ENCODE results near the gene DAB2IP. TPM values are rescaled to one million over a fixed set of nuclear protein-coding genes. Genes with fewer than 3 reads are reported as not detected.

DAB2IP gene
- total RNA-seq, 2 donors from 2014 or later = 127 to 128 TPM

- ATAC-seq (no peak), DNase-seq (no peak)
- intact Hi-C loops (cut with DNase I, micrococcal nuclease) = no loop called here
Observed at GRCh38 chr9:121771851-121772599, 120.6 kb downstream of the DAB2IP start.

GRCh38 chr9:121772600-121773285, 121.3 kb downstream of the DAB2IP start:
- ATAC-seq (peak; percentile 12), DNase-seq (no peak)
- intact Hi-C loops (cut with DNase I, micrococcal nuclease) = no loop called here

DNA sequence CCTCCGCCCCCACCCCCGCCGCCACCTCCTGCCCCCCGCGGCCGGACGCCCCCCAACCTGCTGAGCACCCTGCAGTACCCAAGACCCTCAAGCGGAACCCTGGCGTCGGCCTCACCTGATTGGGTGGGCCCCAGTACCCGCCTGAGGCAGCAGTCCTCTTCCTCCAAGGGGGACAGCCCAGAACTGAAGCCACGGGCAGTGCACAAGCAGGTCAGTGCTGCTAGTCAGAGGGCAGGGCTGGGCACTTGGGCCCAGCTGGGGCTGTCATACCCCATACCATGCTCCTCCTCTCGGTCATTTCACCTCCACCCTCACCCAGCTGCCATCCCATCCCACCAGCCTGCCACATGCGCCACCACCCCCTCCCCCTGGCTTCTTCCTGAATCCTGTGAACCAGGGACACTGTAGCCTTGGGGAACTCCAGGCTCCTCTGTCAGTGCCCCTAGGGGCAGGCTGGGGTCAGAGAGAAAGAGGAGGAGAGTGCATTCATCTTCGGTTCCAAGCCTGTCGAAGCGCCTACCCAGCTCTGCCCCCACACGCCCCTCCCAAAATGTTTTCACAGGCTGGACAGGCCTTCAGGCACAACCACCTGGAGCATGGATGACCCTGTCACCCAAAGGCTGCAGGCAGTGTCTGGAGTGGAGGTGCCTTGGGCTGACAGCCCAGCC, 122.0 kb downstream of the DAB2IP start:
- peak; percentile 3 for ATAC-seq
- DNase-seq = peak in 1 of 2 donors; percentile 17
- intact Hi-C loops (cut with DNase I, micrococcal nuclease) = no loop called here

DNA sequence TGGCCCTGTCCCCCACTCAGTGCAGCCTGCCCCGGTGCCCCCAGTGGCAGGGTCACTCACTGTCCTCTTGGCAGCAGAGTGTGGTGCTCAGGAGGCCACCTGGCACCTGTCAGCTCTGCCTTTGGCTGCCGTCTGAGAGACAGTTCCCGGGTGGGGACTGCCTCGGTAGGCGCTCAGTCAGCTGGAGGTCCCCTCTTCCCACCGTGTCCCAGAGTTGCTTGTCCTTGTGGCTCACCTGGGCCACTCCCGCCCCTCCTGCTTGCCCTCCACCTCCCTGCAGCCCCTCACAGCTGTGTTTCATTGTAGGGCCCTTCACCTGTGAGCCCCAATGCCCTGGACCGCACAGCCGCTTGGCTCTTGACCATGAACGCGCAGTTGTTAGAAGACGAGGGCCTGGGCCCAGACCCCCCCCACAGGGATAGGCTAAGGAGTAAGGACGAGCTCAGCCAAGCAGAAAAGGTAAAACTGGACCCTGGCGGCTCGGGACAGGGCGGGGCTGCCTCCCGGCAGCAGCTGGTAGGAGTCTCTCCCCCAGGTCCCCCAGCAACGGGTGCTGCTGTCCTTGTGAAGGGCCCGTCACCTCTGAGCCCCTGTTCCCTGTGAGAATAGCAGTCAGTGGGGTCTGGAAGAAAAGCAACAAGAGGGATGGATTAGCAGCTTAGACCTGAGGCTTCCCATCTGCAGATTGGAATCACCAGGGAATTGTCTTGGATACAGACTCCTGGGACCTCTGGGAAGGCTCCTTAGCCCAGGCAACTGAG, 122.7 kb downstream of the DAB2IP start:
- intact Hi-C loops (cut with DNase I, micrococcal nuclease) = no loop called here
- peak; percentile 6 for ATAC-seq
- DNase-seq = peak in 1 of 2 donors; percentile 21

DNA sequence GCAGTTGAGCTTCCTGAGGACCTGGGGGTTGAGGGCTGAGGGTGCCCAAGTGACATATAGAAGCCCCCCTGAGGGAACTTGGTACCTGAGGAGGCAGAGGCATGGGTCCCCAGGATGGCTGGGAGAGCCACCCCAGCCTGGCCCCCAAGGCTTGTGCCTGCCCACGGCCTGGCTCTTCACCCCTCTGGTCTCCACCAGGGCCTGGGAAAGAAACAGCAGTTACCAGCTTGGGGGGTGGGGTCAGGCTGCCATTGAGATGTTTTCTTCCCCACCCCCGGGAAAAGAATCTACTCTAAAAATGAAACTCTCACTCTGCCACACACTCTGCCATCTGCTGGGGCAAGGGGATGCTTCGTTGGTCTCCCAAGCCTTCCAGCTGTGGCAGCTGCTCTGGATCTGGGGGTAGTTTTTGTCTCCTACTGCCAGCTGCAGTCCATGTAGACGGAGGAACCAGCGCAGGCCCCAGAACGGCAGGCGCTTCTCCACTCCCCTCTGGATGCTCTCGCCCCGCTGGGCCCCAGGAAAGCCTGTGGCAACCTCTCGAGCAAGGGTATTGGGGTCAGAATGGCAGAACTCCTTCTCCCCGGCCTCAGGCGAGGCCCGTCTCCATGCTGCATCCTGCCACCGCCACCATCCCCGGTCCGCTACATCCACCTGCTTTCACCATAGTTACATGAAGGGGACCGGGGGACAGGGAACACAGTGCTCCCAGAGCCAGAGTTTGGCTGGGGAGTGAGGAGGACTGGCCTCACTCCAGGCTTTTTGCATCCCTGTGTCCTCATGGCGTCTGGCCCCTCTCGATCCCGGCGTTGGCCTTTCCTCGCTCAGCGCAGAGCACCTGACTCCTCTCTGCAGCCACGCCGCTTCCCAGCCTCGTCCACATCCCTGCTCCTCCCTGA, 123.5 kb downstream of the DAB2IP start:
- DNase-seq = peak in 1 of 2 donors; percentile 23
- intact Hi-C loops (cut with DNase I, micrococcal nuclease) = no loop called here
- ATAC-seq = no peak

- no peak for ATAC-seq
- intact Hi-C loops (cut with DNase I, micrococcal nuclease) = no loop called here
Observed at GRCh38 chr9:121776001-121776738, 124.7 kb downstream of the DAB2IP start.

DNA sequence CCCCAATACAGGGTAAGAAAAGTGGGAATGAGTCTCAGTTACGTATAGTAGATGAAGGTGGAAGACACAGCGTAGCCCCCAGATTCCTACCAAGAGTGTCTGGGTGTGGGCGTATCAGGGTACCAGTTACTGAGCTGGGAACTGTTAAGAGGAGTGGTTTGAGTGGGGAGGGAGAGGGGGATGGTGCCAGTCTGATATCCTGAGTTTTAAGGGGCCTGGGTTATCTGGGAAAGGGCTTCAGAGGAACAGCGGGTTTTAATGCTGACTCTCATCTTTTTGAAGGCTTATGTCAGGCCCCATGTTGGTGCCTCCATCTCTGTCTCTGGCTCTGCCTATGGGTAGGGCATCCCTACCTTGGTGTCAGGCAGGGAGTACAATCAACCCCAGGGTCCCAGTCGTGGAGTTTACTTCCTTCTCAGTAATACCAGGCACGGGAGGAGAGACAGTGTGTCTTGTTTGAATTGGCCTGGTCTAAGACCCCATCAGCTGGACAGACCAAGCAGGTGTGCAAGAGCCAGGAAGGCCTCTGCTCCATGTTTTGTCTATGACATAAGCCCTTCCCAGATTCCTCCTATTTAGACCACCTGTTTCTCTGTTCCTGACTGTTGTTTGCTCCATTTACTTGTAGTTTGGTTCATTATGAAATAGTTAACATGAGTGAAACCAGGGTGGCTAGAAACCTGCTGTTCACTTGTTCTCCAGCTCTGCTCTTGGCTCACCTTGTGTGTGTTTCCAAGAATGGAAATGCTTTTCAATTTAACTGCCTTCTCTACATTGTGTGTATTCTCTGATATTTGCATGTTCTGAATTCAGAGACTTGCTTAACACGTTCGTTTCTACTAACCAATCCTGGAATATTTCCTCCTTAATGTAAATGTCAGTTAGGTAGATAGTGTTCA, 125.6 kb downstream of the DAB2IP start:
- ATAC-seq = no peak
- DNase-seq = no peak
- intact Hi-C loops (cut with DNase I, micrococcal nuclease) = no loop called here

More at GRCh38 chr9:121776001-121776738, 124.7 kb downstream of the DAB2IP start:
- peak in 1 of 2 donors; percentile 18 for DNase-seq

GRCh38 chr9:121778252-121779225, 127.1 kb downstream of the DAB2IP start:
- intact Hi-C loops (cut with DNase I, micrococcal nuclease) = no loop called here
- DNase-seq (no peak), ATAC-seq (no peak)

DNA sequence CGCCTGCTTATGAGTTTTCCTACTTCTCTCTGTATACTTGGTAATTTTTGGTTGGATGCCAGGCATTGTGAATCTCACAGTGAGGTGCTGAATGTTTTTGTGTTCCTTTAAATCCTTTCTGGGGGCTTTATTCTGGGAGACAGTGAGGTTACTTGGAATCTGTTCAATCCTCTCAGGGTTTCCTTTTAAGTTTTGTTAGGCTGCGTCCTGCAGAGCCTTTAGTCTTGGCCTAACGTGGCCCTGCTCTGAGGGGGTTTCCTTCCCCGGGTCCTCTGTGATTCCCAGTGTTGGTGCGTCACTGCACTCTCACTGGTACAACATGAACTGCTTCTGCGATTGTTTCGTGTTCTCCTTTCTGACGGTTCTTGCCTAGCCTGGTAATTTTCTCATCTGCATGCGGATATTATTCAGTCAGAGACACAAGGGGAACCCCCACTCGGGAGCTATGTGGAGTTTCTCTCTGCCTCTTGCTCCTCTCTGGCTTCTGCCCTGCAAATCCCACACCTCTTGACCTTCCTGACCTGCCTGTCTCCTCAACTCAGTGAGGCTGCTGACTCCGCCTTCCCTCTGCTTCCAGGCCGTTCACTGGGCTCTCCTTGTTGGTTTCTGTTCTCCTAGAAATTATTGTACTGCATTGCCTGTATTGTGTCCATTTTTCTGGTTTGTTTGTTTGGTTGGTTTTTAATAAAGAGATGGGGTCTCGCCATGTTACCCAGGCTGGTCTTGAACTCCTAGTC, 128.1 kb downstream of the DAB2IP start:
- no peak for ATAC-seq
- intact Hi-C loops (cut with DNase I, micrococcal nuclease) = no loop called here
- DNase-seq = peak in 1 of 2 donors; percentile 60

DNA sequence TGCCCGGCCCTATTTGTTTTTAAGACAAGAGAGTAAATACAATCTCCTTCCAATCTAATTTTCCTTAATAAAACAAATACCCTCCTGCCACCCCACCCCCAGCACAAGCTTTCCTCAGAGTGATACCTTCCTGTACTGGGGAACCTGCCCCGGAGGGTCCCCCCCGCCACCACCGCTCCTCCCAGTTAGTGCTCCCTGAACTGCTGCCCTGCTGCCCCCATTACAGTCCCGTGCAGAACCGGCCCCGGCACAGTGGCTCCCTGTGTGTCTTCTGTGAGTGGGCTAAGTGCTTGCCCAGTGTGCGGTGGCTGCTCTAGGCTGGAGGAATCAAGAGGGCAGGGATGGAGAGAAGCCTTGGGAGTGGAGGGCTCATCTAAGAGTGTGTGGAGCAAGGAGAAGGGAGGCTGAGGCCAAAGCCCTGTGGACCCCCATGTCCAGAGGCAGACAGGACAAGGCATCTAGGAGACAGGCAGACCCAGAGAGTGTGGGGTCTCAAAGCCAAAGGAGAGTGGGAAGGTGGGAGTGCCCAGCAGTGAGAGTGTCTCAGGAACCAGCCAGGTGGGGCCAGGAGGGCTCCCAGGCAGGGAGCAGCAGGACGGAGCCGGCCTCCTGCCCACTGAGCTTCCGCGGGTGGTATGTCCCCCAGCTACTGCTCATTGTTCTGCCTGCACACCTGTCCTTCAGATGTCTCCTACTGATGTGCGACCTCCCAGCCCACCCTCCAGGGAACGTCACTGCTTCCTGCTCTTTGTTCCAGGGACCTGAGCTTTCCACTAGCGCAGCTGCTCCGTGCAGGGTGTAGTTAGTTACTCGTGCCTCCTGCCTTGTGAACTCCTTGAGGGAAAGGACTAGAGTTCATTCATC, 129.0 kb downstream of the DAB2IP start:
- intact Hi-C loops (cut with DNase I, micrococcal nuclease) = no loop called here
- ATAC-seq (no peak), DNase-seq (peak in 1 of 2 donors; percentile 16)

DNA sequence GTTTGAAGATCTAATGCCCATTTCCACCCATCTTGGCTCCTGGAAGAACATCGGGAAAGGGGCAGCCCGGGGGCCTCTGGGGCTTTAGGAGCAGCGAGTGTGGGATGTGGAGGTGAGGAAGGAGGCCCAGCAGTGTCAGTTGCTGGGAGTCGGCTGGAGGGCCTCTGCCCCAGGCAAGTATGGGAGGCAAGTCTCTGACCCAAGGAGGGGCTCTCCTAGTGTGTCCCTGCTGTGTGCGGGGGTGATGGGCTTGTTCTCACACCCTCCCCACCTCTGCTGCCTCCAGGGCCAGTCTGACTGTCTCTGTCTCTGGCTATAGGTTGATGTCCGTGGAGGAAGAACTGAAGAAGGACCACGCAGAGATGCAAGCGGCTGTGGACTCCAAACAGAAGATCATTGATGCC, 129.7 kb downstream of the DAB2IP start:
- DNase-seq (no peak), ATAC-seq (no peak)
- intact Hi-C loops (cut with DNase I, micrococcal nuclease) = no loop called here

GRCh38 chr9:121781701-121782464, 130.4 kb downstream of the DAB2IP start:
- peak in 1 of 2 donors; percentile 20 for DNase-seq

GRCh38 chr9:121782514-121783110, 131.2 kb downstream of the DAB2IP start:
- ATAC-seq (peak; percentile 3), DNase-seq (no peak)
- intact Hi-C loops (cut with DNase I, micrococcal nuclease) = no loop called here

More at GRCh38 chr9:121781701-121782464, 130.4 kb downstream of the DAB2IP start:
- intact Hi-C loops (cut with DNase I, micrococcal nuclease) = no loop called here
- no peak for ATAC-seq
